ENCODE results near the gene ERN2.
"Not testable (repeated sequence)": the region's sequence is repeated elsewhere in the genome, so short reads cannot be mapped to it uniquely, and the experiment has no call there.

The ERN2 gene

DNA sequence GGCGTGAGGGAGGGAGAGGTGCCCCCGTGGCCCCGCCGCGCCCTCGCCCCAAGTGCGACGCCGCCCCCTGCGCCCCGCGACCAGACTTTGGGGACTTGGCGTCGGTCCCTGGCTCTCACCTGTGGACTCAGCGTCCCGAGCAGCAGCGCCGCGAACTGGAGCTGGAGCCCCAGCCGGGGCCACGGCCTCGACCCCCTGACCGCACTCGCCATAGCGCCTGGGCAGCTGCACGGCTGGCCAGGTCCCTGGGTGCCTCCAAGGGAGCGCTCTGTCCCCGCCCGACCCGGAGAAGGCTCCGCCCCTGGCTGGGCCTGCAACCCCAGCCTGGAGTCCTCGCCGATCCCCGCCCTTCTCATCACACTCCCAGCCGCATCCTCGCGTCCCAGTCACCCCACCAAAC, at the start of gene ERN2:
ERN2 (minus strand) TSS at position 247 of the 400 bp plus-strand sequence; CDS start at position 212, 35 bp downstream.
- no peak for DNase-seq (ENCODE audit: low read depth in 1 of 2, low spot score in 1 of 2)

- no peak for DNase-seq (ENCODE audit: low read depth in 1 of 2, low spot score in 1 of 2)
These were observed 45.1 kb upstream of the ERN2 start for GRCh38 chr16:23757937-23758619.

- no peak for DNase-seq (ENCODE audit: low read depth in 1 of 2, low spot score in 1 of 2)
These were observed 44.1 kb upstream of the ERN2 start for GRCh38 chr16:23757116-23757515.

GRCh38 chr16:23755484-23755809, 42.4 kb upstream of the ERN2 start:
- no peak for DNase-seq (ENCODE audit: low read depth in 1 of 2, low spot score in 1 of 2)

GRCh38 chr16:23754594-23755483, 41.8 kb upstream of the ERN2 start, which contains the start of gene CHP2:
TSS of gene CHP2 (plus strand) at chr16:23755026. CDS start at chr16:23755050, 24 bp downstream.
- no peak for DNase-seq (ENCODE audit: low read depth in 1 of 2, low spot score in 1 of 2)

GRCh38 chr16:23753908-23754593, 41.0 kb upstream of the ERN2 start:
- DNase-seq (ENCODE audit: low read depth in 1 of 2, low spot score in 1 of 2), result no peak

DNA sequence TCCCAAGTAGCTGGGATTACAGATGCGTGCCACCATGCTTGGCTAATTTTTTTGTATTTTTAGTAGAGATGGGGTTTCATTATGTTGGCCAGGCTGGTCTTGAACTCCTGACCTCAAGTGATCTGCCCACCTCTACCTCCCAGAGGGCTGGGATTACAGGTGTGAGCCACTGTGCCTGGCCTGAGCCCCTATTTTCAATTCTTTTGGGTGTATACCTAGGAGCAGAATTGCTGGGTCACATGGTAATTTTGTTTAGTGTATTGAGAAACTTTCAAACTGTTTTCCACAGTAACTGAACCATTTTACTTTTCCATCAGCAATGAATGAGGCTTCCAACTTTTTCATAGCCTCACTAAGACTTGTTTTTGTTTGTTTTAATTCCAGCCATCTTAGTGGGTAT, 38.0 kb upstream of the ERN2 start:
- DNase-seq (ENCODE audit: low read depth in 1 of 2, low spot score in 1 of 2), result not testable (repeated sequence)

- DNase-seq (ENCODE audit: low read depth in 1 of 2, low spot score in 1 of 2), result no peak
These were observed 35.6 kb upstream of the ERN2 start for GRCh38 chr16:23748630-23749029.

GRCh38 chr16:23745263-23745662, 32.2 kb upstream of the ERN2 start:
- DNase-seq (ENCODE audit: low read depth in 1 of 2, low spot score in 1 of 2), result no peak

DNA sequence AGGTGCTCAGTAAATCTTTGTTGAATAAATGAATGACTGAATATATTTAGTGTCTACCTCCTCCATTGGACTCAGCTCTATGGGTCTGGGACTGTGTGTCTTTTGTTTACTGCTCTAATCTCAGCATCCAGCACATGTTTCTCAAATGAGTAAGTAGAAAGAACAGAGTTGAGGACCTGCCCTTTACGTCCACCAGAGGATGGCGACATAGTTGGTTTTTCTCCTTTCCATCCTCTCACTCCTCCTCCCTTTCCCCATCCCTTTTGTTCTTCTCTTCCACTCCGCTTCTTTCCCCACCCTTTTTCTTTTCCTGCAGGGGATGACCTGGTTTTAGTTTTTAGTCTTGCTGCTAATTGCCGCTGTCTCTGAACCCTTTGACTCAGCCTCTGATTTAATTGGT, 29.7 kb upstream of the ERN2 start:
- DNase-seq (ENCODE audit: low read depth in 1 of 2, low spot score in 1 of 2), result no peak

DNA sequence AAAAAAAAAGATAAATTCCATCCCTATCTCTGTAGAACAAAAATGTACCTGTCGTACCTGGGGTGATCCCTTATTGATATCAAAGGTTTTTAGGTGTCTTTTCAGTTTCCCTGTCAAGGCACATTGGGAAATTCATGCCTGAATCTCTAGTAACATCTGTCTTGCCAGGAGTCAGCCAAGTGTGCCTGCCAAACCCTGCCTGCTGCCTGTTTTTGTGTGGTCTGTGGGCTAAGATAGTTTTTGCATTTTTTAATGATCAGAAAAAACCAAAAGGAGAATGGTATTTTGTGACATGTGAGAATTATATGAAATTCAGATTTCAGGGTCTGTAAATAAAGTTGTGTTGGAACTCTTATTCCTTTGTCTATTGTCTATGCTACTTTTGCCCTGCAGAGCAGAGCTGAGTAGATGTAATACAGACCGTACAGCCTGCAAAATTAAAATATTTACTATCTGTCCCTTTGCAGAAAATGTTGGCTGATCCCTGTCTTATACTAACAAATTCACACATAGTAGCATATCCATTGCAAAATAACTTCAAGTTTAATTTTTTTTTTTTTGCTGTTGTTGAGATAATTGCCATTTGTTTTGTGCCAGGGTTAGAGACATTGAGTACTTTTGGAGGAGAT, 28.8 kb upstream of the ERN2 start:
- DNase-seq (ENCODE audit: low read depth in 1 of 2, low spot score in 1 of 2), result no peak

DNA sequence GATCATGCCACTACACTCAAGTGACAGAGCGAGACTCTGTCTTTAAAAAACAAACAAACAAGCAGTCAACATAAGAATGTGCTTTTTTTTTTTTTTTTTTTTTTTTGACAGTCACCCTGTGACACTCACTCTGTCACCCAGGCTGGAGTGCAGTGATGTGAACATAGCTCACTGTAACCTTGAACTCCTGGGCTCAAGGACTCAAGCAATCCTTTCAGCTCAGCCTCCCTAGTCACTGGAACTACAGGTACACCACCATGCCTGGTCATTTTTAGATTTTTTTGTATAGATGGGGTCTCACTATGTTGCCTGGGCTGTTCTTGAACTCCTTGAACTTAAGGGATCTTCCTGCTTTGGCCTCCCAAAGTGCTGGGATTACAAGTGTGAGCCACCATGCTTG, 26.5 kb upstream of the ERN2 start:
- DNase-seq (ENCODE audit: low read depth in 1 of 2, low spot score in 1 of 2), result no peak

- DNase-seq (ENCODE audit: low read depth in 1 of 2, low spot score in 1 of 2), result not testable (repeated sequence)
These were observed 24.5 kb upstream of the ERN2 start for GRCh38 chr16:23737423-23738028.

GRCh38 chr16:23734176-23734893, 21.3 kb upstream of the ERN2 start:
- no peak for DNase-seq (ENCODE audit: low read depth in 1 of 2, low spot score in 1 of 2)

GRCh38 chr16:23729503-23730424, 16.7 kb upstream of the ERN2 start:
- no peak for DNase-seq (ENCODE audit: low read depth in 1 of 2, low spot score in 1 of 2)

GRCh38 chr16:23728112-23728477, 15.1 kb upstream of the ERN2 start:
- no peak for DNase-seq (ENCODE audit: low read depth in 1 of 2, low spot score in 1 of 2)

DNA sequence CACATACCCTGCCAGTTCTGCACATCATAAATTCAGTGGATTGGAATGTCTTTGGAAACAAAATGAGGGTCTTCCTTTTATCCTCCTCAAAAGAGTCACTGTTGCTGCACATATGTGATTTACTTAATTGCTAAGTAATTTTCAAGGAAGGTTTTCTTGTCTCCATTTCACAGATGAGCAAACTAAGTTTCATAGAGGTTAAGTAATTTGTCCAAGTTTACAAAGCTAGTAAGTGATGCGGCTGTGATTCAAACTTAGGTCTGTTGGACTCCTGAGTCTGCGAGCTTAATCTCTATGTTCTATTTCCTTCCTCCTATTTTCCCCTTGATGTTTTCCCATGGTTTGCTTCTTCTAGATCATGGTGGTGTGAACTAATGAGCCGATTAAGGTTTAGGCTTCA, 13.7 kb upstream of the ERN2 start:
- DNase-seq (ENCODE audit: low read depth in 1 of 2, low spot score in 1 of 2), result no peak

- DNase-seq (ENCODE audit: low read depth in 1 of 2, low spot score in 1 of 2), result no peak
These were observed 11.7 kb upstream of the ERN2 start for GRCh38 chr16:23724785-23725131.

DNA sequence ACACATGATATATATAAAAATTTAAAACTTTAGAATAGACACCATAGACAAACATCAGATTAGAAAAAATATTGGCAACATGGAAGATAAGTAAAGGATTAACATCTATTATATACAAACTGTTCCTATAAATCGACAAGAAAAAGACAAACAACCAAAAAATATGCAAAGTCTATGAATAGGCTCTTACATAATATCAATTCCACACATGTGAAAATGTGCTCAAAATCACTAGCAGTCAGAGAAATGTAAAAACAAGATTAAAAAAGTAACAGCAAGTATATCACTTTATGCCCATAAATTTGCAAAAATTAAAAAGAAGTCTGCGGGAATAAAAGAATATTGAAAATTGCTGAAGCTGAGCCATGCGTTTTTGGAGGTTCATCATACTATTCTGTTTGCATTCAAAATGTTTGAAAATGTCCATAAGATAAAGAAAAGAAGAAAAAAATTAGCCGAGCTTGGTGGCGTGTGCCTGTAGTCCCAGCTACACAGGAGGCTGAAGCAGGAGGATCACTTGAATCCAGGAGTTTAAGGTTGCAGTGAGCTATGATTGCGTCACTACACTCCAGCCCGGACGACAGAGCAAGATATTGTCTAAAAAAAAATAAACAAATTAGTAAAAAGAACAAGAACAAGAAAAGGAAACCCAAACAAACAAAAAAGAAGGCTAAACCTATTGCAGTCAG, 11.2 kb upstream of the ERN2 start:
- DNase-seq (ENCODE audit: low read depth in 1 of 2, low spot score in 1 of 2), result no peak
